HEK293 (cell line): Measurements from ENCODE around the gene DNAH1.

Experiments
- CTCF ChIA-PET: fragments of 350-600 bp; formaldehyde crosslinking; extraction: SDS; loops from one replicate; lab custom pipeline; 2021; ENCODE audit warnings: antibody characterized with exemption; lab: Yijun Ruan, JAX
- POLR2A ChIA-PET: fragments of 300-600 bp; formaldehyde crosslinking; extraction: SDS; loops from one replicate; lab custom pipeline; 2020; ENCODE audit warnings: antibody characterized with exemption, inconsistent platforms; lab: Yijun Ruan, JAX
- H3K27ac ChIP-seq: fragments of 200-500 bp; sonication (Bioruptor generic); 2 replicates; pipeline ENCODE4 v1.5.1; 2014; ENCODE audit warnings: low read depth, low read length, control low read depth, inconsistent platforms; ENCODE audit errors: extremely low read depth
- H3K36me3 ChIP-seq, 2 experiments: fragments of 200-500 bp in 1 of 2; sonication (Bioruptor generic) in 1 of 2; 1 replicate in 1 of 2; 2 replicates in 1 of 2; pipeline ENCODE4 v1.5.1; 2014 to 2017; ENCODE audit warnings: inconsistent platforms in 2 of 2, low read length in 2 of 2; ENCODE audit not compliant: control insufficient read depth in 2 of 2, insufficient read depth in 1 of 2
- H3K4me1 ChIP-seq: fragments of 200-500 bp; sonication (Bioruptor generic); 2 replicates; pipeline ENCODE4 v1.5.1; 2014; ENCODE audit warnings: mild to moderate bottlenecking, low read length, inconsistent platforms; ENCODE audit not compliant: control insufficient read depth, insufficient read depth
- H3K4me3 ChIP-seq: 2 replicates; pipeline ENCODE4 v1.5.1; 2011; ENCODE audit warnings: low read depth, mild to moderate bottlenecking, control low read depth, low read length, moderate library complexity
- H3K9me3 ChIP-seq: fragments of 200-500 bp; sonication (Bioruptor generic); 2 replicates; pipeline ENCODE4 v1.5.1; 2014; ENCODE audit warnings: low read depth, low read length, inconsistent platforms; ENCODE audit not compliant: control insufficient read depth, insufficient read depth
- EGR2 ChIP-seq: fragments of 450-650 bp; formaldehyde crosslinking; IDR thresholded peaks from 2 replicates; pipeline ENCODE4 v1.5.1; 2016; ENCODE audit warnings: low read depth, missing biosample characterization, missing genetic modification characterization
- ELK4 ChIP-seq: IDR thresholded peaks from 2 replicates; pipeline ENCODE4 v1.6.1; 2011; ENCODE audit warnings: mild to moderate bottlenecking, low read depth, low read length, borderline replicate concordance
- GLIS1 ChIP-seq: fragments of 450-650 bp; formaldehyde crosslinking; IDR thresholded peaks from 2 replicates; pipeline ENCODE4 v1.5.1; 2016; ENCODE audit warnings: missing biosample characterization, missing genetic modification characterization
- GLIS2 ChIP-seq: fragments of 450-650 bp; formaldehyde crosslinking; IDR thresholded peaks from 2 replicates; pipeline ENCODE4 v1.5.1; 2016; ENCODE audit warnings: missing biosample characterization, missing genetic modification characterization
- INSM2 ChIP-seq: fragments of 450-650 bp; formaldehyde crosslinking; IDR thresholded peaks from 2 replicates; pipeline ENCODE4 v1.5.1; 2016; ENCODE audit warnings: missing biosample characterization, missing genetic modification characterization
- RBAK ChIP-seq: fragments of 450-650 bp; formaldehyde crosslinking; IDR thresholded peaks from 2 replicates; pipeline ENCODE4 v1.5.1; 2016; ENCODE audit warnings: missing biosample characterization, missing genetic modification characterization
- TCF7L2 ChIP-seq: IDR thresholded peaks from 2 replicates; pipeline ENCODE4 v1.6.1; 2011; ENCODE audit warnings: low read depth, mild to moderate bottlenecking, inconsistent platforms, low read length, moderate library complexity, borderline replicate concordance
- WT1 ChIP-seq: fragments of 450-650 bp; formaldehyde crosslinking; IDR thresholded peaks from 2 replicates; pipeline ENCODE4 v1.5.1; 2016; ENCODE audit warnings: missing biosample characterization, missing genetic modification characterization
- ZBTB20 ChIP-seq: fragments of 450-650 bp; formaldehyde crosslinking; IDR thresholded peaks from 2 replicates; pipeline ENCODE4 v1.5.1; 2016; ENCODE audit warnings: missing biosample characterization, missing genetic modification characterization
- ZNF133 ChIP-seq: fragments of 450-650 bp; formaldehyde crosslinking; IDR thresholded peaks from 2 replicates; pipeline ENCODE4 v1.5.1; 2016; ENCODE audit warnings: missing biosample characterization, missing genetic modification characterization
- ZNF202 ChIP-seq: fragments of 450-650 bp; formaldehyde crosslinking; IDR thresholded peaks from 2 replicates; pipeline ENCODE4 v1.5.1; 2016; ENCODE audit warnings: missing biosample characterization, missing genetic modification characterization, borderline replicate concordance
- ZNF266 ChIP-seq: fragments of 450-650 bp; formaldehyde crosslinking; IDR thresholded peaks from 2 replicates; pipeline ENCODE4 v1.5.1; 2016; ENCODE audit warnings: missing biosample characterization, missing genetic modification characterization, low read depth
- ZNF302 ChIP-seq: fragments of 450-650 bp; formaldehyde crosslinking; IDR thresholded peaks from 2 replicates; pipeline ENCODE4 v1.5.1; 2016; ENCODE audit warnings: missing biosample characterization, missing genetic modification characterization, low read depth
- ZNF324 ChIP-seq: fragments of 450-650 bp; formaldehyde crosslinking; IDR thresholded peaks from 2 replicates; pipeline ENCODE4 v1.5.1; 2016; ENCODE audit warnings: missing biosample characterization, missing genetic modification characterization
- ZNF394 ChIP-seq: fragments of 450-650 bp; formaldehyde crosslinking; IDR thresholded peaks from 2 replicates; pipeline ENCODE4 v1.5.1; 2016; ENCODE audit warnings: missing biosample characterization, missing genetic modification characterization, mild to moderate bottlenecking, moderate library complexity, borderline replicate concordance
- ZNF398 ChIP-seq: fragments of 450-650 bp; formaldehyde crosslinking; IDR thresholded peaks from 2 replicates; pipeline ENCODE4 v1.5.1; 2017; ENCODE audit warnings: missing biosample characterization, missing genetic modification characterization
- ZNF473 ChIP-seq: fragments of 450-650 bp; formaldehyde crosslinking; IDR thresholded peaks from 2 replicates; pipeline ENCODE4 v1.5.1; 2017; ENCODE audit warnings: missing biosample characterization, missing genetic modification characterization
- ZNF501 ChIP-seq: fragments of 450-650 bp; formaldehyde crosslinking; IDR thresholded peaks from 2 replicates; pipeline ENCODE4 v1.5.1; 2016; ENCODE audit warnings: missing biosample characterization, missing genetic modification characterization
- ZNF530 ChIP-seq: fragments of 450-650 bp; formaldehyde crosslinking; IDR thresholded peaks from 2 replicates; pipeline ENCODE4 v1.5.1; 2016; ENCODE audit warnings: low read depth, missing biosample characterization, missing genetic modification characterization
- ZNF692 ChIP-seq: fragments of 450-650 bp; formaldehyde crosslinking; IDR thresholded peaks from 2 replicates; pipeline ENCODE4 v1.5.1; 2016; ENCODE audit warnings: missing biosample characterization, missing genetic modification characterization
- ZNF707 ChIP-seq: fragments of 450-650 bp; formaldehyde crosslinking; IDR thresholded peaks from 2 replicates; pipeline ENCODE4 v1.5.1; 2016; ENCODE audit warnings: missing biosample characterization, missing genetic modification characterization
- ZNF785 ChIP-seq: fragments of 450-650 bp; formaldehyde crosslinking; IDR thresholded peaks from 2 replicates; pipeline ENCODE4 v1.5.1; 2016; ENCODE audit warnings: missing biosample characterization, missing genetic modification characterization

DNAH1 gene

GRCh38 chr3:52388348-52388821, 72.3 kb downstream of the DNAH1 start:
- Histone ChIP-seq H3K27ac (no peak overlapping the region), H3K4me3 (no peak overlapping the region), H3K4me1 (no peaks in the 10 kb centered on the region), H3K9me3 (no peaks in the 10 kb centered on the region), H3K36me3 (peaks cover 0 to 11% of the 10 kb centered on the region in 2 experiments; a peak in 1 of 3 replicates)
- no peak for TF ChIP-seq INSM2 (tag by site-specific recombination)
- peak; percentile 42; the same call in 1 of the 2 replicates for TF ChIP-seq GLIS1 (tag by site-specific recombination)
- POLR2A ChIA-PET, result no interaction called here
- CTCF ChIA-PET, result interaction anchor here (1.0 to 1.9 kb wide), 3 partner anchors 14 to 386 kb away, joined by 4 to 5 read pairs (median 4); no protein-coding TSS in a partner anchor

GRCh38 chr3:52388933-52389332, 72.8 kb downstream of the DNAH1 start:
- ChIA-PET POLR2A (no interaction called here), CTCF (interaction anchor here (1.0 to 1.9 kb wide), 2 partner anchors 50 to 387 kb away, joined by 4 read pairs; no protein-coding TSS in a partner anchor)
- Histone ChIP-seq H3K9me3 (no peaks in the 10 kb centered on the region), H3K36me3 (peaks cover 0 to 11% of the 10 kb centered on the region in 2 experiments; a peak in 1 of 3 replicates), H3K4me3 (no peak overlapping the region), H3K4me1 (no peaks in the 10 kb centered on the region), H3K27ac (no peak overlapping the region)
- no peak for TF ChIP-seq WT1 (tag by site-specific recombination)
- TF ChIP-seq EGR2, result no peak
- TF ChIP-seq GLIS2 (tag by site-specific recombination), result no peak
- no peak for TF ChIP-seq ZNF302
- no peak for TF ChIP-seq ZNF202 (tag by site-specific recombination)
- TF ChIP-seq ELK4, result no peak

GRCh38 chr3:52391096-52391495, 75.0 kb downstream of the DNAH1 start:
- CTCF ChIA-PET, result no interaction called here
- no peak overlapping the region for H3K4me3 ChIP-seq
- H3K27ac ChIP-seq, result no peak overlapping the region
- H3K9me3 ChIP-seq, result no peaks in the 10 kb centered on the region
- no peaks in the 10 kb centered on the region for H3K4me1 ChIP-seq
- peaks cover 0 to 11% of the 10 kb centered on the region in 2 experiments; a peak in 1 of 3 replicates for H3K36me3 ChIP-seq
- POLR2A ChIA-PET, result no interaction called here
- TF ChIP-seq ZNF394, result no peak
- TF ChIP-seq ZNF707 (tag by site-specific recombination), result no peak
- TF ChIP-seq RBAK (tag by site-specific recombination), result no peak
- no peak for TF ChIP-seq ZNF324 (tag by site-specific recombination)
- no peak for TF ChIP-seq ZNF473 (tag by site-specific recombination)
- TF ChIP-seq ZNF785, result no peak
- TF ChIP-seq ZBTB20, result no peak

- POLR2A ChIA-PET, result no interaction called here
- H3K27ac ChIP-seq, result no peak overlapping the region
- CTCF ChIA-PET, result interaction anchor here (0.6 kb wide), 2 partner anchors 16 to 54 kb away, joined by 3 to 4 read pairs; no protein-coding TSS in a partner anchor
- H3K36me3 ChIP-seq, result peaks cover 0 to 11% of the 10 kb centered on the region in 2 experiments; a peak in 1 of 3 replicates
- no peaks in the 10 kb centered on the region for H3K4me1 ChIP-seq
- no peak overlapping the region for H3K4me3 ChIP-seq
- no peaks in the 10 kb centered on the region for H3K9me3 ChIP-seq
- TF ChIP-seq ZNF501 (tag by site-specific recombination) (no peak), ZNF266 (no peak), GLIS1 (tag by site-specific recombination) (no peak), ZNF398 (tag by site-specific recombination) (no peak), ZNF133 (tag by site-specific recombination) (no peak), ZNF530 (tag by site-specific recombination) (no peak), ZNF692 (no peak), RBAK (tag by site-specific recombination) (no peak), ZNF202 (tag by site-specific recombination) (no peak), TCF7L2 (no peak)
Measured at GRCh38 chr3:52392216-52392930, 76.3 kb downstream of the DNAH1 start.
